Measurements from ENCODE around the gene LYG1. TPM values are rescaled to one million over a fixed set of nuclear protein-coding genes. Genes with fewer than 3 reads are reported as not detected.
"Not testable (repeated sequence)": the region's sequence is repeated elsewhere in the genome, so short reads cannot be mapped to it uniquely, and the experiment has no call there.

LYG1 gene
- total RNA-seq (2021) = 0.31 and 0.37 TPM in 2 replicates
- long read RNA-seq, partial matches to known transcripts = 0 of 4 reads
- long read RNA-seq, other reads (novel, unspliced or antisense) = 4 of 4 reads

DNA sequence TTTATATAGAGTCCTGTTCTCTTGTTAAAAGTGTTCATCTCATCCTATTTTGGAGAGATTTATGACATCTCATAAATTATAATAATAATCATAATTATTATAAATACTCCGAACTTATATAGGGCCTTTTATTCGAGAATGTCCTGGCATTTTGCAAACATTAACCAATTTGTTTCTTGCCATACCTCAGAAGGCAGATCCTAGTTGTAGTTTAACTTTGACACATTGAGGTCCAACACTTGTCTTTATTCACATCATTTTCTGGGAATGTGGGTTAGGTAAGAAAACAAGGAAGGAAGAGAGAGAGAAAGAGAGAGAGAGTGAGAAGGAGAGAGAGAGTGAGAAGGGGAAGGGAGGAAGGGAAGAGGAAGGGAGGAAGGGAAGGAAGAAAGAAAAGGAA is at the start of gene LYG1:
LYG1 (minus strand) TSS at position 101 of the 400 bp plus-strand sequence. CDS start 5,527 bp downstream, outside the sequence.
- H3K4ac ChIP-seq (ENCODE audit: low read depth, low read length); H2BK12ac ChIP-seq (ENCODE audit: insufficient read length, low read depth, low read length); H3K27ac ChIP-seq (ENCODE audit: insufficient read length, low read depth, low read length); H3K27ac Mint-ChIP-seq; H2BK15ac ChIP-seq (ENCODE audit: low read depth, low read length); H3K14ac ChIP-seq (ENCODE audit: insufficient read depth, low read length); H3K4me2 ChIP-seq (ENCODE audit: insufficient read depth, insufficient read length, low read length); H3K23me2 ChIP-seq (ENCODE audit: insufficient read length, low read depth, low read length, poor library complexity, severe bottlenecking); H3K4me3 Mint-ChIP-seq; H3K23ac ChIP-seq (ENCODE audit: insufficient read length, low read depth, low read length); H3K4me1 ChIP-seq (ENCODE audit: insufficient read depth, low read length); H4K5ac ChIP-seq (ENCODE audit: insufficient read length, low read depth, low read length); H2AK5ac ChIP-seq (ENCODE audit: insufficient read length, low read length); H2BK5ac ChIP-seq (ENCODE audit: insufficient read length, low read length); H4K91ac ChIP-seq (ENCODE audit: insufficient read length, low read depth, low read length); H3T11ph ChIP-seq (ENCODE audit: low read length); H3K4me1 Mint-ChIP-seq; H3K9me3 Mint-ChIP-seq; H3K79me1 ChIP-seq (ENCODE audit: insufficient read depth, low read depth, low read length, poor library complexity, severe bottlenecking); H3K27me3 ChIP-seq (ENCODE audit: insufficient read depth, low read length); H4K8ac ChIP-seq (replicated peaks; ENCODE audit: insufficient read length, low read depth, low read length); H3K9me3 ChIP-seq (ENCODE audit: control insufficient read depth, low read depth, low read length); H2BK120ac ChIP-seq (ENCODE audit: low read depth, low read length, poor library complexity, severe bottlenecking); H3K79me2 ChIP-seq (ENCODE audit: insufficient read depth, low read length); H3K27me3 Mint-ChIP-seq (ENCODE audit: low read depth); H2AFZ ChIP-seq (ENCODE audit: low read length); H3K56ac ChIP-seq (ENCODE audit: insufficient read length, low read depth, low read length); DNase-seq; H3K18ac ChIP-seq (ENCODE audit: insufficient read length, low read depth, low read length); H3K36me3 Mint-ChIP-seq (ENCODE audit: insufficient read depth in 1 of 3, low read depth in 3 of 3); H4K20me1 ChIP-seq (ENCODE audit: control insufficient read depth, insufficient read depth, insufficient read length); H2BK20ac ChIP-seq (ENCODE audit: low read depth, low read length, poor library complexity, severe bottlenecking): not testable (repeated sequence)
- WGBS (ENCODE audit: extremely low coverage, insufficient read length, low lambda C conversion rate) = no CpG with 5 or more reads among the region's 2 CpGs
- peak within 1 kb of the TSS; percentile 14 for H3K9ac ChIP-seq (ENCODE audit: extremely low read depth, insufficient read length, low read length)
